Stimulated activated CD8-positive, alpha-beta memory T cell treated with anti-CD3 and anti-CD28 coated beads, Interleukin-12 subunit alpha, Interleukin-12 subunit beta, amount 100 ng/mL, for 24 hours (primary cell): Measurements from ENCODE around the gene IZUMO4.

Experiments used
- DNase-seq: peaks from one replicate; pipeline ENCODE4 v3.0.0-alpha.2; 2020; ENCODE audit errors: extremely low read depth

The IZUMO4 gene

DNA sequence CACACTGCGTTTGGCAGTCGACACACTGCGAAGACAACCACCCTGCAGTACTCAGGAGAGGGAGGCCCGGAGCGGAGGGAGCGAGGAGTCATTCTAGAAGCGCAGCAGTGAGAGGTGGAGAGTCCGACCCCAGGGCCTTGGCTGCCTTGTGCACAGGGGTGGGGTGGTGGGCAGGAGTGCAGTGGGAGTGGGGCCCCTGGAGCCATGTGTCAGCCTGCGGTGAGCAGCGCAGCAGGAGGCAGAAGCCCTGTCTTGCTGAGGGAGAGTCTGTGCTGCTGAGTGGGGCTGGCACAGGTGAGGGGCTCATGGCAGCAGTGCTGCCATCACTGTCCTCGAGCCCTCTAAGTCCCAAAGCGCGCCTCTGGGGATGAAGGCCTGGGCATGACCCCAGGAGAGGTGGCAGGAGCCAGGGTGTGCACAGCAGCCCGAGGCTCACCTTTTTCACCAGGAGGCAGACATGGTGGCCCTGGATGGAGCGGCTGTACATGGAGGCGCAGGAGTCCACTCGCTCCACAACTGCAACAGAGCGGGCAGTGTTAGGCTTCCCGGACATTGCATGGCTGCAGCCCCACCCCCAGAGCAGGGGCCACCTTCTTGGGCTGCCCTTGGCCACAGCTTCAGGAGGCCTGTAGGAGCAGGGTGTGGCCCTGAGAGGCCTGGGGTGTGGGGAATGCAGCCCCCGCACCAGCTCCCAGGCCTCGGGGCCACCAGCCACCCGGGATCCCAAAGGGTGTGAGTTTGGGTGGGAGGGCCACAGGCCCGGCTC lies 11.7 kb downstream of the IZUMO4 start:
- DNase-seq: no peak

DNA sequence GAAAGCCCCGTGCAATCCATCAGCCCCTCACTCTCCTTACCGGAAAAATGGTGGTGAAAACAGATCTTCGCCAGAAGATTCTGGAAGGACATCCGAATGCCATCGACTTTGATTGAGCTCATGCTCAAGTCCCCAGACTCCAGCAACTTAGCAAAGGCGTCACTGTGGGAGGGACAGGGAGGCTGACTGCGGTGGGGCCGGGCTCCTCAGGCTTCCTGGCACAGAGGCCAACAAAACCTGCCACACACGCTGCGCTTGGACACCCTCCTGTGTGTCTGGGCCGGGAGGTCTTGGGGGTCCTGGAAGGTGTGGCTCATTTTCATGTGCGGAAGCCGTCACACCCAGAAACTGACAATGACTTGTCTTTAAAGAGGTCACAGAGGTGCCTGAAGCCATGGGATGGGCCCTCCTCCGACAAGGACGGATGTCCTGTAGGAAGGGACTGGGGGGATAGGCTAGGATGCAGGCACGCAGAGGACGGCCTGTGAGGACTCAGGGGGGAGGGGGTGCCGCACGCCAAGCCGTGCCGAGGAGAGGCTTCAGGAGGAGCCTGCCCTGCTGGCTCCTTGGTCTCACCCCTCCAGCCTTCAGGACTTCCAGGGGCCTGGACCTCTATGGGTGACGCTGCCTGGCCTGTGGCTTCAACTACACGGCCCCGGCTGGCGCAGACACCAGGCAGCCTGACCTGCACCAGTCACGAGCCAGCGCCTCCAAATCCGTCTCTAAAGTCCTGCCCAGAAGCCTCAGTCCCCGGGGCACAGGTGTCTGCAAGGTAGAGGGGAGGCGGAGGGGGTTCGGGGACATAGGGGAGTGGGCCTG lies 12.5 kb downstream of the IZUMO4 start:
- DNase-seq: no peak

DNA sequence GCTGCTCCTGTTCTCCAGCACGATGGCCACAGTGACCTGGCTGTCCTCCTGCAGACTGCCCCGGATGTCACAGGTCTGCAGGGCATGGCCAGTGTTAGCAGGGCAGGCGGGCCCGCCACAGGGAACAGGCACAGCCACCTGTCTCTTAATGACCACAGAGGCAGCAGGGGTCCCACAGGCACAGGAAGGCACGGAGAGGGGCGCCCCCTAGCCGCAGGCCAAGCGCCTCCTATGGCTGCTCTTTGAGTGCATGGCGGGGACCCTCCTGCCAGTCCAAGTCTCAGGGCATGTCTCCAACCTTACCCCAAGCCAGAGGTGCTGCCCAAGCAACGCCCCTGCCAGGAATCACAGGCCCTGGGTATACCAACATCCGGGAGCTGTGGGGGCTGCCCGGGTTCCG lies 14.1 kb downstream of the IZUMO4 start:
- no peak for DNase-seq

DNA sequence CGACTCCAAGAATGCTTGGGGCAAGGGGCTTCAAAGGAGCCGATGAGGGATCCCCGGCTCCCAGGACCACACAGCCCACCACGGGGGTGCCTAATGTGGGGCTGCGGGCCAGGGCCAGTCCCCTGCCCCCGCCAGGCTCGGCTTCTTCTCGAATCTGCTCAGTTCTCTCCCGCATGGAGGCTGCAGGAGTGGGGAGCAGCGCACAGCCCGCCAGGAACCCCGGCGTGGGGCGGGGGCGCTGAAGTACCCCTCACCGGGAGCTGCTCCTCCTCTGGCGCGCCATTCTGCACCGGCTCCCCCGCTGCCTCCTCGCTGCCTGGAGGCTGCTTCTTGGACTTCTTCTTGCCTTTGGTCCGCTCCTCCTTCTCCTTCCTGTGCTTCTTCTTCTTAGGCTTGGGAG lies 14.7 kb downstream of the IZUMO4 start:
- DNase-seq: no peak

DNA sequence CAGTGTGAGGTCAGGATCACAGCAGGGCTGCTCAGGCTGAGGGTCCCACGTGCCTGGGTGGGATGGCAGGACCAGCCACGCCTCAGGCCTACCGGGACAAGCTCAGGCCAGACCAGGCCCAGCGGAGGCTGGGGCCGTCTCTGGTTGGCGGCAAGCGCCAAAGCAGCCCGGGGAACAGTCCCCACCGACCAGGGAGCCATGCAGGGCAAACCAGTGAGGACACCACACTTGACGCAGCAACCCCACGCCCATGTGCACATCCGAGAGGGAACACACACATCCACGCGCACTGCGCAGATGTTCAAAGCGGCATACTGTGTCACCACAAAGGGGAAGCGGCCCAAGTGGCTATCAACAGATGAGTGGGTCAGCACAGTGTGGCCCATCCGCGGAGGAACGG lies 15.2 kb downstream of the IZUMO4 start:
- no peak for DNase-seq

DNA sequence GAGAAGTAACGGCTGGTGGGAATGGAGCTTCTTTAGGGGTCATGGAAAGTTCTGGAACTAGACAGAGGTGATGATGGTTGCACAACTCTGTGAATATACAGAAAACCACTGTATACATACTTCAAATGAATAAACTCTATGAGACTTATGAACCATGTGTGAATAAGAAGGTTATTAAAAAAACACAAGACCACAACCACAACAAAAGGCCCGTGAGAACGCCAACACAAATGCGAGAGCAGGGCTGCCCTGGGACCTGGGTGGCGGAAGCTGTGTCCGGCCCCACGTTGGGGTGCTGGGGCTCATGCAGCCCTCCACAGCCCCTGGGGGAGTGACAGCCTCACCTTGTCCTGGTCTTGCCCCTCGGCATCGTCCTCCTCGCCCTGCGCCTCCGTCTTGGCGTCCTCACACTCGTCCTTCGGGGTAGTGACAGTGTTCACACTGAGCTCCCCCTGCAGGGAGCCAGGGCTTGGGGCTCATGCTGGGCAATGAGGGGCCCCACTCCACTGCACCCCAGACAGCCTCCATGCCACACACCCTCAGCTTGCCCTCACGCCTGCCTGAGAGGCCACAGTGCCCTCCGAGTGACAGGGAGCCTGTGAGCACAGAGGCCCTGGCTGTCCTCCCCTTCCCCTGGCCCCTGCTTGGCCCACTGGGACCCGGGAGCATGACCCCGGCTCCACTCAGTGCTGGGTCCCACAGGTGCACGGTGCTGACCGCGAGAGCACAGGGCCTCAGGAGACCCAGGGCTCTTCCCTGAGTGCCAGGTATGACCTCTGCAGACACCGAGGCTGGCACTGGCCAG lies 16.0 kb downstream of the IZUMO4 start:
- DNase-seq: no peak

DNA sequence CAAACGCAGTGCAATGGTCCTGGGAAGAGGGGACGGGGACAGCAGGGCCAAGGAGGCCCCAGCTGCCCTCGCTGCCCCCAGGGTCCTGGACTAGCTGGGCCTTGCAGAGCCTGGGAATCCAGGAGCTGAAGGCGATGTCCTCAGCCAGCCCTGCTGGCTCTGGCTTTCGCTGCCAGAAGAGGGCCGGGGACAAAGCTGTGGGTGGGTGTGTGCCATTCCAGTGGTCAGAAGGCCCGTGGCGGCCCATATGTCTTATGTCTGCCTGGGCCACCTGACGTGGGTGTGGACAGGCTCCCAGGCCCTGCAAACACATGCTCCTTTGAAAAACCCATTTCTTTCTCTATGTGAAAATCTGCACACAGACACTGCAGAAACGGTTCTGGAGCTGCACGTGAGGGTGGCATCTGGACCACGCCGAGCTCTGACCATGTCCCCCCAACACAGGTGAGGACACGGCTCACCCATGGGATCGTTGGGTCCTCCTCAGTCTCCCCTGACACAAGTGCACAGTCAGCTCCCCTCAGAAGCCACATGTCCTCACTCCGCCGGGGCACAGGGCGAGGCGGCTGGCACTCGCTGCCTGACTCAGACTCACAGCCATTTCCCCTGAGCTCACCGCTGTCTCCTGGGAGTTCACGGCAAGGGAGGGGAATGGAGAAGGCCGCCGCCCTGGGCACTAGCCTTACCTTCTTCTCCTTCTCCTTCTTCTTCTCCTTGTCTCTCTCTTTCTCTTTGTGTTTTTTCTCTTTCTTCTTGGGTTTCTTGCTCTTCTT lies 16.9 kb downstream of the IZUMO4 start:
- DNase-seq: no peak

DNA sequence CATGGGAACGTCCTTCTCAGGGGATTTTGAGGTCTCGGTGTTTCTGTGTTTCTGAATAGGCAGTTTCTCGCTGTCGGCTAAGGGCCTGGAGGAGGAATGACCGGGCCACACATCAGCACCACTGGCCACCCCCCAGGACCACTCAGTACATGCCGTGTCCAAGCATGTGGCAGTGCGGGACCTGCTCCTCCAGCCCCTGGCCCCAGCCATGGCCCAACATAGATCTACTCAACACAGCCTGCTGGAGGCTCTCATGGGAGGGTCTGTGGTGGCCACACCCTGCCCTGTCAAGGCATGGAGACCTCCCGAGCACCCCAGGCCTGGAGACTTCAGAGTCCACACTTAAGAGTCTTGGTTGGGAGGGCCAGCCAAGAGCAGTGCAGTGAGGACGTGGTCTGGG lies 17.5 kb downstream of the IZUMO4 start:
- DNase-seq: no peak

DNA sequence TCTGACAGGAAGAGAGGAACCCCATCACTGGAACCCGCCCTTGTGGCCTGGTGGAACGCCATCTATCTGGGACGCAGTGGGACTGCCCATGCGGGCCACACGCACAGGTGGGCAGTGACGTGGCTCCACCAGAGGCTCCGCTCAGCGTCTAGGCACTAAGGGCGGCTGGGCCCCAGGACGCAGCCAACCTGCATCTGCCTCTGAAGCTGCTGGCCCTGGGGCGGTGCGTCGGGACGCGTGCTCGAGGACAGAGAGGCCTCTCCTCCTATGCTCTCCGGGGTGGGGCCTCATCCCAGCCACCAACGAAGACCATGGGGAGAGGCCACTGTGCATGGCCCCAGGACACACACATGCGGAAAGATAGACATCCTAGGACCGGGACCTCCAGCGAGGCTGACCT lies 18.1 kb downstream of the IZUMO4 start:
- no peak for DNase-seq

DNA sequence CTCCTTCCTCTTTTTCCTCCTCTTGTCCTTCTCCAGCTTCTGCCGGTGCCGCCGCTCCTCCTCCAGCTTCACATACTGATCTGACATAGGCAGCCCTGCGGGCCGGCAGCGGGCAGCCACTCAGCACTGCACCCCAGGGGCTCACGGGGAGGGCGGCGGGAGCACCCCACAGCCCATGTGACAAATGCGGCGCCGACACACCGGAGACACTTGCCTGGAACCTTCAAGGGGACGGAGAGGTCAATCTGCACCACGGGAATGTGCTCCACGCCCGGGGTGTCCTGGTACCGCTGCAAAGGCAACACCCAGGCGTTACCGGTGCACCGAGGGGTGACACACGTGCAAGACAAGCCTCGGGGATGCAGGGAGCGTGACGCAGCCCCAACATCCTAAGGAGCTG lies 18.6 kb downstream of the IZUMO4 start:
- DNase-seq: no peak

DNA sequence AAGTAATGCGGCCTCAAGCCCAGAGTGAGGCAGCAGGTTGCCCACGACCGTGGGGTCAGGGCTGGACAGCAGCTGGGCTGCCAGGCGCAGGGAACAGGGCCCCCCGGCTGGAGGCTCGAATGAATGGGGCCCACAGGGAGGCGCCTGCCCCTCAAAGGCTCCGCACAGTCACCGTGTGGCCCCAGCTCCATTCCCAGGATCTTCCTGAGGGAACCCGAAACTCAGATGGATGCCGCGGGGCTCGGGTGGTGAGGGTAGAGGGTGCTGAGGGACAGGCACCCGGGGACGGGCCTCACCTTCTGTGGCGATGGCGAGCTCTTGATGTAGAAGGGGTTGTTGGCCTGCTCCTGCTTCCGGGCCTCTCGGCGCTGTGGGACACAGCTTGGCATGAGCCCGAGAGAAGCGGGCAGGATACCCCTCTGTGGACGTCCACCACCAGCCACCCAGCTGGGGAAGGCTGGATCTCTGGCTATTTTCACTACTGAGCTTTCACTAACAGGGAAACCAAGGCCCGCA lies 19.3 kb downstream of the IZUMO4 start:
- DNase-seq: no peak

DNA sequence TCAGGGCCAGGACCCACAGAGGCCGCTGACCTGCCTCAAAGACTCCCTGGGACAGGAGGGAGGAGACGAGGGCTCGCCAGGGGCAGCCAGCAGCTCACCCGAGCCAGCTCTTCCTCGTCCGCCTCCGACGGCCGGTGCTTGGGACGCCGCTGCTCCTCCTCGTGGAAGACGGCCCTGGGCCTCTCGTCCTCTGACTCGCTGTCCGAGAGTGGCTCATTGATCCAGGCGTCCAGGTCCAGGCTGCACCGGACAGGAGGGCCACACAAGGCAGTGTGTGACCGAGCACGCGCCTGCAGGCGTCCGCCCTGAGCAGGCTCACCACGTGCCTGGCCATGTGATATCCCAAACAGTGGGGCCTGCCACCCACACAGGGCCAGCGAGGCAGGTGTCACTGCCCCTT lies 19.8 kb downstream of the IZUMO4 start:
- no peak for DNase-seq

DNA sequence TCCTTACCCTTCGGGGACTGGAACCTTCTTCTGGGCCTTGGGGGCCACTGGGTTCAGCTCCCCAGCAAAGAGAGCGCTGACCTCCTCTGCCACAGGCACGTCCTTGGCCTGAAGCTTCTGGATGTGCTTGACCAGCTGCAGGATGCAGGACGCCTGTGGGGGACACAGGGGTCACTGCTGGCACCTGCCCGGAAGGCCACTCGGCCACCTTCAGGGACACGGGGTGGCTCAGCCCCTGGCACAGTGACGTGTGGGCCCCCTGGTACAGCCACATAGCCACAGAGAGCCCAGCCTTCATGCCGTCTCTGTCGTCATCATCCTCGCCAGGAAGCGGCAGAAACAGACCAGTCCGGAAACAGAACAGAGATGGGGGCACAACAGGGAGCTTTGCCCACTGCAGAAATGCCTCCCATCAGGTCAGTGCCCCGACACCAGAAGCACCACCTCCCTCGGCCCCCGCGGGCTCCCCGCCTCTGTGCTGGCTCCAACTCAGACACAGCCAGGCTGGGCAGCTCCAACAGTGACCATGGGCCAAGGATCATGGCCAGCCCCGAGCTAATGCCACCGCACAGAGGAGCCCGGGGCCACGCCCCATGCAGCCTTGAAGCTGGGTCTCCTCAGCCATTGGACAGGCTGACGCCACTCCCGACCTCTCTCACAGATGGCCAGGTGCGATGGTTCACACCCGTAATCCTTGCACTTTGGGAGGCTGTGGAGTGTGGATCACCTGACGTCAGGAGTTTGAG lies 20.7 kb downstream of the IZUMO4 start:
- DNase-seq: no peak

DNA sequence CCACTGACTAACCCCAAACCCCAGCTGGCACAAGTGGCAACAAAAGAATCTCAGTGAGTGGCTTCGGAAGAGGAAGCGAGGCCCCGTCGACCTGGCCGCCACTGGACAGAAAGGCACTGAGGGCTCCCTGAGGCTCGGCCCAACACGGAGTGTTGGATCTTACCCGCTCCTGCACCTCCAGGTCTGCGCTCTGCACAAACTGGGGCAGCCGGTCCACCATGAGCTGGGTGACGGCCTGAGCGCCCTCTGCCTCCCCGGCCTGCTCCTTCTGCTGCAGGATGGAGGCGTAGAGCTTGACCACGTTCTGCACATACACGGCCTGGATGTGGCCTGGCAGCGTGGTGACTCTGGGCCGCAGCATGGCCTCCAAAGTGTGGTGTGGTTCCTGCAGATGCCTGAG lies 21.7 kb downstream of the IZUMO4 start:
- DNase-seq: no peak

DNA sequence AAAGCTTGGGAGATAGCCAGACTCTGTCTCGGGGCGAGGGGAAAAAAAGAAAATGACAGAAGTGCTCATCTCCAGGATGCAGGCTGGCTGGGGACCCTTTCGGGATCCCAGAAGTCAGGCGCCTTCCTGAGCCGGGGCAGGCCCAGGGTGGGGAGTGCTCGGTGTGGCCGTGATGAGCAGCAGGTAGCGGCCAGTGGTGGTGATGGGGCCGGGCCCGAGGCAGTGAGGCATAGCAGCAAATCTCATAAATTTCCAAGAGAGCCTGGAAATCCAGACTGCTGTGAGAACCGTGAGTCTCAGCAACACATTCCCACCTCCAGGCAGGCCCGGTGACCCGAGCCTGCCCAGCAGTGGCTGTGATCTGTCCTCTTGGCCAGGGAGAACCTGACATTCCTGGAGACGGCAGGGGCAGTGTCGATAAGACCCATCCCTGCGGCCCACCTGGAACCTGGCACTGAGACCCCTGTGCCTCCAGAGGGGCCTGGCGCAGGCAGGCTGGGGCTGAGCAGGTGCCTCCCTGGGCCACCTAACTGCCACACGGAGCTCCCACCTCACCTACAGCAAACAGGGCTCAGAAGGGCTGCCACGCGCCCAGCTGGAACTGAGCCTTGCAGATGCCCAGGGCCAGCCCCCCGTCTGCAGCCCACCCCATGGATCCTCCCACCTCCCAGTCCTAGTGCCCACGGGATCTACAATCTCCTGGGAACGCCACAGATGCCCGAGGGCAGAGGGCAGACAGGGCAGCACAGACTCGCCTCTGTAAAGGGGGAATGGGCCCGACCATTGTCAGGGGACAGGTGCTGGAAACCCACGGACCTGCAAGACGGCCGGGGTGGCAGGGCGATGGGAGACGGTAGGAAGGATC lies 23.4 kb downstream of the IZUMO4 start:
- DNase-seq: no peak

DNA sequence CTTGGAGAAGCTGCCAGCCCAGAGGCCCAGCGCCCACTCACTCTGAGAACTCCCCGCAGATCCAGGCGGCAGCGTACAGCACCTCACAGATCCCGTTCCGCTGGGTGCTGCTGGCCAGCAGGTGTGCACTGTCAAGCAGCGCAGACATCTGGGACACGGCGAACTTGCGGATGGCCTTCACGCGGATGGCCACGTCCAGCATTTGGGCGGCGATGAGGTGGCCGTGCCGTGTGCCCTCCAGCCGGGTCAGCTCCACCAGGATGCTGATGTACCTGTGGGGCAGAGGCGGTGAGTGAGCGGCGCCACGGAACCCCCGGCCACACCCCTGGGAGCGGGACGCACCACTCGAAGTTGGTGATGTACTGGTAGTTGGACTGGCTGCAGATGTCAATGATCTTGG lies 24.1 kb downstream of the IZUMO4 start:
- no peak for DNase-seq

DNA sequence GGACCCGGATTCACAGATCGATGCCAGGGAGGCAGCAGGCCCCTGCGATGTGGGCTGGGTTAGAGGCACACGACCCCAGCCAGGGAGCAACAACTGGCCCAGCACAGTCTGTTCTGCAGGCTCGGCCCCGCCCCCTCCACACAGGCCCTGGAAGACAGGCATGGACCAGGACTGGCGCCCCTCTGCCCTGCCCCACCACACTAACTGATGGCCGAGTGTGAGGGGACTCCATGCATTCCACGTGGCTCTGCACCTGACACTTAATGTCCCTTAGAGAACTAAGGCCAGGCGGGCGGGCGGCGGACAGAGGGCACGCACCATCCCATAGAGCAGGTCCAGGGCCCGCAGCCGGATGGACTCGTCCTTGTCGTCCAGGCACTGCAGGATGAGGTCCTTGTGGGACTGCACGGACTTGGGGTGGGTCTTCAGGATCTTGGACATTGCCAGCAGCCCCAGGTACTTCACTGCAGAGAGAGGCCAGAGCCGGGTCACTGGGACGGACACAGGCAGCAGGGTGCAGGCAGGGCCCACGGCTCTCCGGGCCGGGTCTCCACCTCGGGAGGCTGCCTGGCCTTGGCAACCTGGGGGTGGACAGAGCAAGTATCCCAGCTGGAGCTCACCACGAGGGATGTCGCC lies 24.8 kb downstream of the IZUMO4 start:
- DNase-seq: no peak

DNA sequence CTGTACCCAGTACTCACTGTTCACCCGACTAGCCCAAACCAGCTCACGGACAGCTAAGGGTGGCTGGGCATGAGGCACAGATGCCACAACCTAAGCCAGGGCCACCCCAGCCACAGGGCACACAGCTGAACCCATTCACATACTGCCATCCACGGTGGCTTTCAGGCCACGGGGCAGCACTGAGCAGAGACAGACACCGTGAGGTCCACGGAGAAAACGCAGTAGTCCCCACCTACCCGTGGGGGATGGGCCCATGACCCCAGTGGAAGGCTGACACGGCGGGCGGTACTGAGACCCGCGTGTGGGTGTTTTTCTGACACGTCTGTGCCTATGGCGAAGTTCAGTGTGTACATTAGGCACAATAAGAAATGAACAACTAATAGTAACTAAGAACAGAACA lies 25.5 kb downstream of the IZUMO4 start:
- no peak for DNase-seq

DNA sequence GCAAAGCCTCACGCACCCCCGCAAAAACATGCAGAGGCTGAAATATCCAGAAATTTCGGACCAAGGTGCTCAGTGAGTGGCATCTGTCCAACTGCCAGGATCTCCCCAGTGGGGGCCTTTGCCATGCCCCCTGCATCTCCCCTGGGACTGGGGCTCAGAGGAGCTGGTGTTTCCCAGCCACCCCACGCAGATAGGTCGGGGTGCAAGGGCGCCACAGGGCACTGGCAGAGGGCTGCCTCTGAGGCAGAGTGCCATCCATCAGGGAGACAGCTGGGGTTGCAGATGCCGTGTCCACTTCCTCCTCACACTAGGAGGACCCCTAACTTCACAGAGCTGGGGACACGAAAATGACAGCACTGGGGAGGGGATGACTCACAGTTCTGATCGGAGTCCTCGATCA lies 26.3 kb downstream of the IZUMO4 start:
- no peak for DNase-seq
